ENCODE data around the gene MARCHF11. TPM values are rescaled to one million over a fixed set of nuclear protein-coding genes. Genes with fewer than 3 reads are reported as not detected.

Gene MARCHF11
- total and polyA plus RNA-seq, 2 of the 8 experiments (the other 6 are each of a cell fraction or from before 2014, with no cell fraction given), result 0.27 to 0.82 TPM

DNA sequence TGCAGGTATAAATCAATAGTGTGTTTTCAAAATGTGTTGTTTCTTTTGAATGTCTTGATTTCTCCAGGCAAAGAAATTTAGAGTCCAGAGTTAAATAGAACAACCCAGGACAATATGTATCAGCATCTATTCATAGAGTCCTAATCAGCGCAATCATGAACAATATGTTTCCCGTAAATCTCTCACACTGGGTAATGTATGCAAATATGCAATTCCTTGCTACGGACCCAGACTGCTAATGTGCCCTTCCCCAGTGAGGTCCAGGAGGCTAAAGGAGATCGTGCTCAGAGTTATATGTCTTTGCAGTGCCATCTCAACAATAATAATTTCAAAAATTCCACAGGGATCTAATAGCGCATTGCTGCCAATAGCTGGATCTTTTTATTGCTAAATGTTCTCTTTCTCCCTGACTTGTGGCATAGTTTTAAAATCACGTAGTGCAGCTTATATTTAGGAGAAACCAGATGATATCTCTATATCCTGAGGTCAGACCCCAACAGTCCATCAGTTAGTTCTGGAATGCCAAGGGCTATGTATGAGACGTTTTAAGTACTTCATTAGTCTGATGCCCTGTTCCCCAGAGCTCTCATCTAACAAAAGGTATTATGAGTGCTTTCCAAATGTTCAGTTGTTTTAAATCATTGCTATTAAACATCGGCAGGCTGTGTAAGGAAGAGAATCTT is 145.1 kb downstream of the MARCHF11 start (continued):
- TF ChIP-seq KDM5A (IDR thresholded peaks at IDR 0.05; ENCODE audit: low read length) (no peak), SP2 (IDR thresholded peaks at IDR 0.05; ENCODE audit: low read length) (no peak), CHD1 (IDR thresholded peaks at IDR 0.05; ENCODE audit: low read depth, low read length) (no peak), GTF2F1 (IDR thresholded peaks at IDR 0.05; ENCODE audit: borderline replicate concordance, low read depth, low read length) (no peak), CBX5 (IDR thresholded peaks at IDR 0.05; ENCODE audit: low read depth, low read length) (no peak), RNF2 (IDR thresholded peaks at IDR 0.05; ENCODE audit: borderline replicate concordance, low read depth, low read length, missing control alignments, poor library complexity, severe bottlenecking) (no peak)

All from H1 (cell line).